NAMALWA (cell line): Measurements from ENCODE around the gene CRABP2.

Source experiments
- DNase-seq: peaks from one replicate; pipeline ENCODE4 v3.0.0-alpha.2; 2015; ENCODE audit warnings: low spot score

Gene CRABP2

GRCh38 chr1:156705321-156705917 is at the start of gene CRABP2:
Gene CRABP2, minus strand, starts transcription at chr1:156705583. Its CDS starts 137 bp downstream, at chr1:156705446.
- DNase-seq, result no peak

GRCh38 chr1:156754219-156754618 is 48.8 kb upstream of the CRABP2 start:
- DNase-seq, result no peak

GRCh38 chr1:156752843-156753482 is 47.6 kb upstream of the CRABP2 start:
- peak; percentile 56 for DNase-seq

GRCh38 chr1:156751757-156752481 is 46.5 kb upstream of the CRABP2 start:
- DNase-seq, result peak; percentile 97

- no peak for DNase-seq
Observed at GRCh38 chr1:156751451-156751756, 46.0 kb upstream of the CRABP2 start, which contains the start of gene HDGF. Gene HDGF, minus strand, starts transcription at chr1:156751675. Its CDS starts 246 bp downstream, at chr1:156751429.

GRCh38 chr1:156750711-156751450 is 45.5 kb upstream of the CRABP2 start:
- DNase-seq, result peak; percentile 61

GRCh38 chr1:156750191-156750672 is 44.8 kb upstream of the CRABP2 start:
- peak; percentile 55 for DNase-seq

- DNase-seq, result peak; percentile 55
Observed at GRCh38 chr1:156749419-156750118, 44.2 kb upstream of the CRABP2 start.

GRCh38 chr1:156748670-156749418 is 43.5 kb upstream of the CRABP2 start:
- no peak for DNase-seq

- DNase-seq, result no peak
Observed at GRCh38 chr1:156747742-156748669, 42.6 kb upstream of the CRABP2 start.

GRCh38 chr1:156746728-156747631 is 41.6 kb upstream of the CRABP2 start:
- DNase-seq, result peak; percentile 61

GRCh38 chr1:156746406-156746727 is 41.0 kb upstream of the CRABP2 start:
- no peak for DNase-seq

- DNase-seq, result no peak
Observed at GRCh38 chr1:156745881-156746280, 40.5 kb upstream of the CRABP2 start.

GRCh38 chr1:156744786-156745419 is 39.5 kb upstream of the CRABP2 start:
- no peak for DNase-seq

- no peak for DNase-seq
Observed at GRCh38 chr1:156744344-156744743, 39.0 kb upstream of the CRABP2 start.

- DNase-seq, result no peak
Observed at GRCh38 chr1:156743367-156744302, 38.3 kb upstream of the CRABP2 start.

- no peak for DNase-seq
Observed at GRCh38 chr1:156742801-156743200, 37.4 kb upstream of the CRABP2 start.
